Stimulated activated CD4-positive, alpha-beta T cell treated with anti-CD3 and anti-CD28 coated beads, Interleukin-4, amount 100 ng/mL, for 1 hour (primary cell): Measurements from ENCODE around the gene PITPNC1.
"Not testable (repeated sequence)": the region's sequence is repeated elsewhere in the genome, so short reads cannot be mapped to it uniquely, and the experiment has no call there.

Source experiments
- DNase-seq: peaks from one replicate; pipeline ENCODE4 v3.0.0-alpha.2; 2020

PITPNC1 gene

GRCh38 chr17:67467500-67468455 lies 90.7 kb downstream of the PITPNC1 start:
- no peak for DNase-seq

GRCh38 chr17:67469208-67469980 lies 92.3 kb downstream of the PITPNC1 start:
- DNase-seq: peak; percentile 26

GRCh38 chr17:67470163-67470562 lies 93.1 kb downstream of the PITPNC1 start:
- no peak for DNase-seq

DNA sequence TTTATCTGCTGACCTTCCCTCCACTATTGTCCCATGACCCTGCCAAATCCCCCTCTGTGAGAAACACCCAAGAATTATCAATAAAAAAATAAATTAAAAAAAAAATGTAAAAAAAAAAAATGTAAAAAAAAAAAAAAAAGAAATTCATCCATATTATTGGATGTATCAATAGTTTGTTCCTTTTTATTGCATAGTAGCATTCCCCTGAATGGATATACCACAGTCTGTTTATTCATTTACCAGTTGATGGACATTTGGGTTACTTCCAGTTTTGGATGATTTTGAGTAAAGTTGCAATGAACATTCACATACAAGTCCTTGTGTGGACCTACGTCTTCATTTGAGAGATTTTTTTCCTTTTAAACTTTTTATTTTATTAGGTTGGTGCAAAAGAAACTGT lies 94.0 kb downstream of the PITPNC1 start:
- no peak for DNase-seq

GRCh38 chr17:67472606-67473005 lies 95.5 kb downstream of the PITPNC1 start:
- not testable (repeated sequence) for DNase-seq

DNA sequence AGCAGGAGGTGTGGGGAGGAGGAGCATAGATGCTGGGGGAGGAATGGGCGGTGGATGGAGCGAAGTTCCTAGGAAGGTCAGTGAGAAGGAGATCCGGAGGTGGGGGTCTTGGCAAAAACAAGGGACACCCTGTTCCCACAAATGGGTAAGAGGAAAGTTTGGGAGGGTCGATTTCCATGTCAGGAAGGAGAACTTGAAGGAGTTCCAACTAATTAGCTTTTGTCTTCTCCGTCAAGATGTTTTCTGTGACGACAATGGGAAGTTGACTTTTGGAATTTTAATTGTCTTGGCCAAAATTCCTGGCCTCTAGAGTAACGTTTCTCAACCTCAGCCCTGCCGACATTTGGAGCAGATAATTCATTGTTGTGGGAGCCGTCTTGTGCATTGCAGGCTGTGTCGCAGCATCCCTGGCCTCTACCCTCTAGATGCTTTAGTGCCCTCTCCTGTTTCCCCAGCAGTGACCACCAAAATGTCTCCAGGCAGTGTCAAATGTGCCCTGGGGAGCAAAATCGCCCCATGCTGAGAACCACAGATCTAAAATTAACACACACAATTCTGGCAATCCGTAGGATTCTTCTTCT lies 97.1 kb downstream of the PITPNC1 start:
- no peak for DNase-seq

- peak; percentile 85 for DNase-seq
Observed at GRCh38 chr17:67475161-67475937, 98.3 kb downstream of the PITPNC1 start.

DNA sequence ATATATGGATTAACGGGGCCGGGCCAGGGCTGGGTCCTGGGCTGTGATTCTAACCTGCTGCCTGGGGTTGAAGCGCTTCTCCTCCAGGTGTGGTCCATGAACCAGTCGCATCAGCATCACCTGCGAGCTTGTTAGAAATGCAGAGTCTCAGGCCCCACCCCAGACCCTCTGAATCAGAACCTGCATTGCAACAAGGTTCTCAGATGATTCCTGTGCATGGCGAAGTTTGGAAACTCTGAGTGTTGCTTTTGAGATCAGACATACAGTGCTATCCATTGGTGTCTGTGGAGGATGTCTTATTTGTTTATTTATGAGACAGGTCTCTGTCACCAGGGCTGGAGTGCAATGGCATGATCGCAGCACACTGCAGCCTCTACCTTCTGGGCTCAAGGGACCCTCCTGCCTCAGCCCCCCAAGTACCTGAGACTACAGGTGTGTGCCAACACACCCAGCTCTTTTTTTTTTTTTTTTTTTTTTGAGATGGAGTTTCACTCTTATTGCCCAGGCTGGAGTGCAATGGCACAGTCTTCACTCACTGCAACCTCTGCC lies 99.8 kb downstream of the PITPNC1 start:
- no peak for DNase-seq

DNA sequence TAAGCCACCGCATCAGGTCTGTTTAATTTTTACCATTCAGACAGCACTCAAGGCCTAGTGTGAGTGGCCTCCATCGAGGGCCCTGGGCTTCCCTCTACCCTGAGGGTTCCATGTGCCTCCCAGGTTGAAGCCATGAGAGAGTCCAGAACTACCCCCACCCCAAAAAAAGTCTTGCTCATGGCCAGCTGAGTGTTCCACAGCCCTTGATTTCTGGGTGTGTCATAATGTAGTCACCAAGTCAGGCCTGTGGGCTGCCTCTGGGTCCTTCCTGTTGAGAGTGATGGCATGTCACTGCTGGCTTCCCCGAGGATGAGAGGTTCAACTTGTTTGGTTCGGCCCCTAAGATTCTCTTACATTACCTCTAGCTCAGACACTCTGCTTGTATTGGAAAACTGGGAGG lies 100.6 kb downstream of the PITPNC1 start:
- DNase-seq: peak; percentile 47

- DNase-seq: no peak
Observed at GRCh38 chr17:67478401-67479041, 101.4 kb downstream of the PITPNC1 start.

DNA sequence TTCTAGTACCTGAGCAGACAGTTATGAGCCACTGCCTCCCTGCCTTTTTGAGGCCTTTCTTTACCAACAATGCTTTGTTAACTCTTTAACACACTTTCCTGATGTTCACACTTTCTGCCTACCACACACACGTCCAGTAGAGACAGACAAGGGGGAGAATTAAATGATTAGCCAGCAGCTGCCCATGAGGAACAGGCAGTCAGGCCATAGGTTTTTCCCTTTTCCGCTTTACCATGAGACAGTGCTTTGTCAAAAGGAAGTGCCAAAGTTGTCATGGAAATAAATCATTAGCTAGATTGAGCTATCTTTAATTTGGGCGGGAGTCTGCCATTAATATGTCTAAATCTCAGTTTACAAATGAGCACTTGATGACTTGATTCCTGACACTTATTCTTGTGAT lies 102.1 kb downstream of the PITPNC1 start:
- no peak for DNase-seq

- not testable (repeated sequence) for DNase-seq
Observed at GRCh38 chr17:67480959-67481358, 103.9 kb downstream of the PITPNC1 start.

DNA sequence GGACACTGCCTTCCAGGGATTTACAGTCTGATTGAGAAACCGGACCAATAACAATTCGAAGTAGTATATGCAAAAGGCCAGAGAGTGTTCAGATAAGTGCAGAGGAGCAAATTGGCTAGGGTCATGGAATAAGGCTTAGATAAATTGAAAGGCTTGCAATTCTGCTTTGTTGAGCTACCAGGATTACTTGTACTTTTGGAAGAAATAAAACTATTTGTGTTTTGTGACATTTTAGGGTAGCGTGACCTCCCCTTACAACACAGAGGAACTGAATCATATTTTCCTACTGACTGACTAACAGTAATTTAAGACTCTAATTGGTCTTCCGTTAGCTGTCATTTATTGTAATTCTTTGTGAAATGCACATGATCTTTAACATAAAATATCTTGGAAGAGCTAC lies 104.7 kb downstream of the PITPNC1 start:
- no peak for DNase-seq

GRCh38 chr17:67482764-67483163 lies 105.7 kb downstream of the PITPNC1 start:
- DNase-seq: no peak

GRCh38 chr17:67484261-67484660 lies 107.2 kb downstream of the PITPNC1 start:
- DNase-seq: no peak

DNA sequence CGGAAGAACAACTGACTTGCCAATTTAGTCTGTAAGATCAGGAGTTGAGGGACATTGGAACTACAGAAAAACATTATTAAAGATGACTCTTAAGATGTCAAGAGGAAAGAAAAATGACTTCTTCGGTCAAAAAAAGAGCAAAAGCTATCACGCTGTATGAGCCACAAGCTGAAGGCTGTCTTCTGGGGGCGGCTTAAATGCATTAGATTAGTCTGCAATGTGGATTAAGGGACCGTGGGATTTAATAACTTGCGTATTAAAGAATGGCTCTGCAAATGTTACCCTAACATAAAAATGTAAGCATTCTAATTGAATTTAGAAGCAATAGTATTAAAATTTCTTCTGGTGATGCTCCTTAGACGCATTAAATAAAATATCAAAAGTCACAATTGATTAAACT lies 108.6 kb downstream of the PITPNC1 start:
- DNase-seq: no peak

DNA sequence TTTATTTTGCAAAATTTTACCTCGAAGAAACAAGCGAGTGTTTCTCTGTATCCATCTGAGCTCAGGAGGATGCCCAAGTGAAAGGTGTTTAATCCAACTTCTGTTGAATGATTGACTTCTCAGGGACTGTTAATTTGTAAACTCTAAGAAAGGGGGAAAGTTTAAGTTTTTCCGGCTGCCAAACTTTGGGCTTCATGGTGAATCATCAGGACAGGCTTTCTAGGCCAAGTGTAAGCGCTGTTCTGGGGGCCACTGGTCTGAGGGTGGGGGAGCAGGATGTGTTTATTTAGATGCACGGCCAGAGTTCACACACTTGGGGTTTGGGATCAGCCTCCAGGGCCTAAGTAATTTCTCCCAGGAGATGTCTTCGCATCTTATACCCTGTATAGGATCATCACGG lies 110.4 kb downstream of the PITPNC1 start:
- DNase-seq: no peak

DNA sequence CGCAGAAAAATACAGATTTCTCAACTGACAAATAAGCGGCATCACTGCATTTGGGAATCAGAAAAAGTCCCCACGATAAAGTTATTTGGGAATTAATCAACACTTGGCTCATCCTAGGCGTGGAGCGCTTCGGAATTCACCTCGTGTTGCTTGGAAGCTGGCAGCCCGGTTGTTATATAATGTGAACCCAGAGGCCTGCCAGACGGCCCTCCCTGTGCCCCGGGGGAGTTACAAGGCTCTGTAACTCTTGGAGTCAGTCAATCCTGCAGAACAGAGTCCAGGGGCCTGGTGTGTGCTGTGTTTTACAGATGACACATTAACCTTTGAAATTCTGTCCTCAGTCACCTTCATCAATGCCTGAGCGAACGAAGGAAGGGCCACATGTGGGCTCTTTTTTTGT lies 111.1 kb downstream of the PITPNC1 start:
- no peak for DNase-seq

GRCh38 chr17:67488768-67489167 lies 111.7 kb downstream of the PITPNC1 start:
- no peak for DNase-seq

DNA sequence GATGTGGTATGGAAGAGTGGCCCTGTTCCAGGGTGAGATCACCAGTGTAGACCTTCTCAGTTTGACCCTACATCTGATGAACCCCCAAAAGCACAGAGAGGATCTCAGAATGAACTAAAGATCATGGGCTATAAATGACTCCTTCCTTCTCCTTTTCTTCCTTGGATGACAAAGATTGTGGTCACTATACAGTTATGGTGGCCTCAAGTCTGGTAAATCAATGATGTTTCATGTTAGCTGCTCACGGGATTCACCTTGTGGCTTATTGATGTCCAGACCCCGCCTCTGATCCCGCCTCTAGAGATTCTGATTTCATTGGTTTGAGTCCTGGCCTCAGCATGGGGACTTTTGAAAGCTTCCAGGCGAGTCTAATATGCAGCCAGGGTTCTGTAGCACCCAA lies 112.2 kb downstream of the PITPNC1 start:
- DNase-seq: no peak

- no peak for DNase-seq
Observed at GRCh38 chr17:67490471-67490870, 113.4 kb downstream of the PITPNC1 start.
